Stimulated activated CD8-positive, alpha-beta memory T cell treated with anti-CD3 and anti-CD28 coated beads, Interleukin-15, amount 100 ng/mL, for 48 hours (primary cell): Measurements from ENCODE around the gene GALNT14.

Experiments
- DNase-seq, 2 donors: peaks; one replicate each; pipeline ENCODE4 v3.0.0-alpha.2; 2020; ENCODE audit warnings: low read depth in 2 of 2

GALNT14 gene

DNA sequence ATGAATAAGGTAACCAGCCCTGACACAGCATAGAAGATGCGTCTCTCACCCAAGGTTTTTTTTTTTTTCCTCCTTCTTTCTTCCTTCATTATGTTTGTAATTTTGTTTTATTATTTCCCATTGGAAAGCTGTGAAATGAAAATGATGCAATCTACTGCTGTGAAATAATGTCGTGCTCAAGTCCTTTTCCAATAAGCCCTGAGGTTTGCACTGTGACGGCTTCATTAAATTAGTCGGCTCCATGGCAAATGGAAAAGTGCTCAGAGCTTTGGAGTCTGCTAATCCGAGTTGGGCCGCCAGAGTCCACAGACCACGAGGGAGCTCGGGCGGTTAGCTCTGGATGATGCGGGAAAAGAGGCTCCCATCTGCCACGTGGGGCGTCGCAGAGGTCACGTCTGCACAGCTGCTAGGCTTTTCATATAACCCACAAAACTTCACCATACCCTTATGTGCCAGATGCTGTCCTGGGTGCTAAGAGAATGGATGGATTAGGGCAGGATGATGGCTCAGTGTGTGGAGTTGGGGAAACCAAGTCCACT is 238.7 kb downstream of the GALNT14 start:
- no peak for DNase-seq

GRCh38 chr2:30897539-30897938 is 240.7 kb downstream of the GALNT14 start:
- DNase-seq, result no peak

DNA sequence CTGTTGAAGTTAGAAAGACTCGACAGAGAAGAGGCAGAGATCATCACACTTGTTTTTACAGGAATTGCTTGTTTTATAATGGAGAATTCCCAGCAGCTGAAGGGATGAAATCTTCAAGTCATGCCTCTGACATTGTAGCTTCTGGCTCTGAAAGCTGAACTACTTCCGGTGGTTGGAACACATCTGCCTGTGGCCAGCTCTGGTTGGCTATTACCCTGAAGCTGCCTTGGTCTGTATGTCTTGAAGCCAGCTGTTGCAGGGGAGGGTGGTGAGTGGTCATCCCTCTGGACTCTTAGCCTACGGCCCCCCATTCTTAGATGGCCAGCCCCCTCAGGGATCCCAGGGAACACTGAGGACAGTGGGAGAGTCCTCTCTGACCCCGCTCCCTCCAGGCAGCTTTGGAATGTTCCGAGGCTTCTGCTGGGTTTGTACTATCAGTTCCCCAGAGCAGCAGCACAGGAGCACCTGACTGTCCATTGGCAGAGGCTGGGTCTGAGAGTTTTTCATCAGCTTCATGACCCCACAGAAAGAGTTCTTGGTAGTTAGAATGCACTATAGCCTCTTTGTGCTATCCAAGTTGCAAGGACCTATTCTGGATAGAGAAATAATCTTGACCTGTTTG is 243.6 kb downstream of the GALNT14 start:
- no peak for DNase-seq

GRCh38 chr2:30888852-30889409 is 249.3 kb downstream of the GALNT14 start:
- DNase-seq, result no peak

GRCh38 chr2:30886080-30886479 is 252.2 kb downstream of the GALNT14 start:
- no peak for DNase-seq

GRCh38 chr2:30883822-30884221 is 254.4 kb downstream of the GALNT14 start:
- DNase-seq, result no peak

DNA sequence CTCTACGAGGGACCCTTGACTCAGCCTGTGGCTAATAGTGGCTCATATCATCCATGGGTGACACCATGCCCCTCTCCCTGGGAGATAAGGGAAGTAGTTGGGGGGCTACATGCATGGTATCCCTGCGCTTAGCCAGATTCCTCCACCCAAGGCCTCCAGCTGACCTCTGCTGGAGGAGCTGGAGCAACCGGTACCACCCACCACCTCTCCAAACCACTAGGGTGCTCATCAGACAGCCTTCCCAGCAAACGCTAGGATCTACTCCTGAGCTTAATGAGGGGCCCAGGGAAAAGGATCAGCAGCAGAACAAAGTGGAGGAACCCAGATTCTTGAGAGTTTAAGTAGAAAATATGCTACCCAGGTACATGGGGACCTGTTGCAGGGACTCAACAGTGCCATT is 255.1 kb downstream of the GALNT14 start:
- DNase-seq, result no peak

- no peak for DNase-seq
These were observed 257.7 kb downstream of the GALNT14 start for GRCh38 chr2:30880516-30880915.

DNA sequence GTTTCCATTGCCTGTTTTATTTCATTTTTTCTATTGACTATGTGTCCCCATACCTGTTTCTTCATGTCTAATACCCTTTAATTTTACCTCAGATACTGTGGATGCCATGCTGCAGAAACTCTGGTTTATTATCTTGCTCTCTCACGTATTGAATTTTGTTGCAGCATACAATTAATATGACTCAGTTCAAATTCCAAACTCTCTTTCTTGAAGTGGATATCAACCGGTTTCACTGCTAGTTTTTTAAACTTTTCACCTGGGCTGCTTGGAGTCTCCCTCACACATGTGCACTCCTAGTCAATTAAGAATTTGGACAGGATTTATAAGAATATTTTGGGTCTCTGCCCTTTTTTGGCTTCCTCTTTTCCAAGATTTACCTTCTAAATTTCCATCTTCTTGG is 260.4 kb downstream of the GALNT14 start:
- no peak for DNase-seq

GRCh38 chr2:30872797-30873196 is 265.4 kb downstream of the GALNT14 start:
- no peak for DNase-seq

GRCh38 chr2:30871980-30872789 is 266.1 kb downstream of the GALNT14 start:
- DNase-seq, result no peak

DNA sequence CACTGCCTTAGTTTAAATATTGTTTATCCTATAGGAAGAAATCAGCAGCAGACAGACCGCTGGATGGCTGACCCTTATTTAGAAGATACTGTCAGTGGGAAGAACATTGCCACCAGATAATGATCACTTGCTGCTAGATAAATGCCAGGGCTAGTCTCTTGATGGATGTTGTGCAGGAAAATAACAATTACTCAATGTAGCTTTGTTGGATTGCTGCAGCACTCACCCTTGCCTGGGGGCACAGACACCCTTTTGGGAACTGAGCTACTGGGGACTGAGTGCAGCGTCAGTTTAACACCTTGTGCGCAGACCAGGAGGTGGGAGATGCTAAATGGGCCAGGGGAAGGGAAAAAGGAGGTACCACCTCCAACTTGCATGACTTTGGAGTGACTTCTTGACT is 266.8 kb downstream of the GALNT14 start:
- DNase-seq, result no peak

- DNase-seq, result no peak
These were observed 268.3 kb downstream of the GALNT14 start for GRCh38 chr2:30869988-30870387.

- DNase-seq, result no peak
These were observed 270.9 kb downstream of the GALNT14 start for GRCh38 chr2:30867385-30867784.

GRCh38 chr2:30866974-30867373 is 271.3 kb downstream of the GALNT14 start:
- no peak for DNase-seq

GRCh38 chr2:30865892-30866681 is 272.2 kb downstream of the GALNT14 start:
- DNase-seq, result no peak

- no peak for DNase-seq
These were observed 273.0 kb downstream of the GALNT14 start for GRCh38 chr2:30865243-30865642.

- DNase-seq, result no peak
These were observed 276.1 kb downstream of the GALNT14 start for GRCh38 chr2:30862054-30862651.

GRCh38 chr2:30860726-30861125 is 277.5 kb downstream of the GALNT14 start:
- no peak for DNase-seq
